H9 (cell line): ENCODE data around the gene STOM. TPM values are rescaled to one million over a fixed set of nuclear protein-coding genes. Genes with fewer than 3 reads are reported as not detected.

Experiments used
- DNase-seq: peaks from one replicate; pipeline ENCODE4 v3.0.0-alpha.2; 2017
- H2AFZ ChIP-seq: one replicate; pipeline ENCODE4 v1.6.1; 2013; ENCODE audit warnings: mild to moderate bottlenecking, low read length, control low read depth, moderate library complexity
- H2AK5ac ChIP-seq: 2 replicates; pipeline ENCODE4 v1.6.1; 2013; ENCODE audit warnings: low read length, control low read depth, mixed read lengths; ENCODE audit not compliant: insufficient read length
- H2BK120ac ChIP-seq: one replicate; pipeline ENCODE4 v1.6.1; 2013; ENCODE audit warnings: low read depth, mild to moderate bottlenecking, low read length, control low read depth, inconsistent platforms; ENCODE audit not compliant: poor library complexity, severe bottlenecking
- H2BK12ac ChIP-seq: 2 replicates; pipeline ENCODE4 v1.6.1; 2013; ENCODE audit warnings: low read length, control low read depth, mixed read lengths, low read depth; ENCODE audit not compliant: insufficient read length
- H2BK15ac ChIP-seq: 2 replicates; pipeline ENCODE4 v1.6.1; 2013; ENCODE audit warnings: low read depth, low read length, control low read depth
- H2BK20ac ChIP-seq: one replicate; pipeline ENCODE4 v1.6.1; 2013; ENCODE audit warnings: low read depth, mild to moderate bottlenecking, low read length, control low read depth, inconsistent platforms; ENCODE audit not compliant: poor library complexity, severe bottlenecking
- H2BK5ac ChIP-seq: 2 replicates; pipeline ENCODE4 v1.6.1; 2013; ENCODE audit warnings: low read length, control low read depth, mixed read lengths; ENCODE audit not compliant: insufficient read length
- H3K14ac ChIP-seq: 2 replicates; pipeline ENCODE4 v1.6.1; 2013; ENCODE audit warnings: low read length, control low read depth; ENCODE audit not compliant: insufficient read depth
- H3K18ac ChIP-seq: 2 replicates; pipeline ENCODE4 v1.6.1; 2013; ENCODE audit warnings: low read depth, mild to moderate bottlenecking, mixed read lengths, low read length, control low read depth; ENCODE audit not compliant: insufficient read length
- H3K23ac ChIP-seq: 2 replicates; pipeline ENCODE4 v1.6.1; 2013; ENCODE audit warnings: low read length, control low read depth, mixed read lengths, low read depth; ENCODE audit not compliant: insufficient read length
- H3K23me2 ChIP-seq: 2 replicates; pipeline ENCODE4 v1.6.1; 2013; ENCODE audit warnings: low read depth, mild to moderate bottlenecking, mixed read lengths, low read length, control low read depth; ENCODE audit not compliant: insufficient read length, poor library complexity, severe bottlenecking
- H3K27ac ChIP-seq: 2 replicates; pipeline ENCODE4 v1.5.1; 2013; ENCODE audit warnings: low read length, control low read depth, mixed read lengths, low read depth; ENCODE audit not compliant: insufficient read length
- H3K27me3 ChIP-seq: 2 replicates; pipeline ENCODE4 v1.6.1; 2013; ENCODE audit warnings: low read length, control low read depth, inconsistent platforms; ENCODE audit not compliant: insufficient read depth
- H3K4ac ChIP-seq: 2 replicates; pipeline ENCODE4 v1.6.1; 2013; ENCODE audit warnings: low read depth, mild to moderate bottlenecking, control low read depth, inconsistent platforms, low read length, moderate library complexity
- H3K4me1 ChIP-seq: 2 replicates; pipeline ENCODE4 v1.6.1; 2013; ENCODE audit warnings: low read length, control low read depth, inconsistent platforms; ENCODE audit not compliant: insufficient read depth
- H3K4me2 ChIP-seq: 2 replicates; pipeline ENCODE4 v1.6.1; 2013; ENCODE audit warnings: low read length, control low read depth, mixed read lengths; ENCODE audit not compliant: insufficient read length, insufficient read depth
- H3K56ac ChIP-seq: 2 replicates; pipeline ENCODE4 v1.6.1; 2013; ENCODE audit warnings: low read depth, mild to moderate bottlenecking, mixed read lengths, low read length, control low read depth; ENCODE audit not compliant: insufficient read length
- H3K79me1 ChIP-seq: 2 replicates; pipeline ENCODE4 v1.6.1; 2013; ENCODE audit warnings: low read depth, mild to moderate bottlenecking, moderate library complexity, low read length, control low read depth, inconsistent platforms; ENCODE audit not compliant: insufficient read depth, poor library complexity, severe bottlenecking
- H3K79me2 ChIP-seq: 2 replicates; pipeline ENCODE4 v1.6.1; 2013; ENCODE audit warnings: low read length, control low read depth, inconsistent platforms; ENCODE audit not compliant: insufficient read depth
- H3K9ac ChIP-seq: 2 replicates; pipeline ENCODE4 v1.6.1; 2013; ENCODE audit warnings: low read length, control low read depth, mixed read lengths; ENCODE audit not compliant: insufficient read length; ENCODE audit errors: extremely low read depth
- H3K9me3 ChIP-seq: one replicate; pipeline ENCODE4 v1.6.1; 2013; ENCODE audit warnings: low read depth, low read length, inconsistent platforms; ENCODE audit not compliant: control insufficient read depth
- H3T11ph ChIP-seq: one replicate; pipeline ENCODE4 v1.6.1; 2013; ENCODE audit warnings: mild to moderate bottlenecking, low read length, control low read depth, inconsistent platforms
- H4K20me1 ChIP-seq: one replicate; pipeline ENCODE4 v1.6.1; 2013; ENCODE audit not compliant: control insufficient read depth, insufficient read length, insufficient read depth
- H4K5ac ChIP-seq: 2 replicates; pipeline ENCODE4 v1.6.1; 2013; ENCODE audit warnings: low read depth, mild to moderate bottlenecking, mixed read lengths, low read length, control low read depth; ENCODE audit not compliant: insufficient read length
- H4K8ac ChIP-seq: replicated peaks from 2 replicates; pipeline ENCODE4 v1.6.1; 2013; ENCODE audit warnings: low read length, control low read depth, mixed read lengths, low read depth; ENCODE audit not compliant: insufficient read length
- H4K91ac ChIP-seq: 2 replicates; pipeline ENCODE4 v1.6.1; 2013; ENCODE audit warnings: low read depth, mild to moderate bottlenecking, moderate library complexity, mixed read lengths, low read length, control low read depth; ENCODE audit not compliant: insufficient read length
- H3K27ac Mint-ChIP-seq, 3 experiments: 2 replicates in 2 of 3; 3 replicates in 1 of 3; pipeline ENCODE4 v1.8.0; 2020 to 2021; ENCODE audit warnings: mixed read lengths in 3 of 3, mild to moderate bottlenecking in 1 of 3, moderate library complexity in 1 of 3
- H3K27me3 Mint-ChIP-seq: 2 replicates; pipeline ENCODE4 v1.8.0; 2021; ENCODE audit warnings: low read depth, mild to moderate bottlenecking, moderate library complexity, mixed read lengths
- H3K36me3 Mint-ChIP-seq, 3 experiments: 2 replicates in 2 of 3; 3 replicates in 1 of 3; pipeline ENCODE4 v1.8.0; 2020 to 2021; ENCODE audit warnings: low read depth in 3 of 3, mixed read lengths in 3 of 3; ENCODE audit not compliant: insufficient read depth in 1 of 3
- H3K4me1 Mint-ChIP-seq, 2 experiments: 2 replicates each; pipeline ENCODE4 v1.8.0; 2020; ENCODE audit warnings: mixed read lengths in 2 of 2
- H3K4me3 Mint-ChIP-seq, 2 experiments: 2 replicates in 1 of 2; 3 replicates in 1 of 2; pipeline ENCODE4 v1.8.0; 2020 to 2021; ENCODE audit warnings: mild to moderate bottlenecking in 2 of 2, mixed read lengths in 2 of 2, moderate library complexity in 1 of 2
- H3K9me3 Mint-ChIP-seq, 2 experiments: 2 replicates in 1 of 2; 3 replicates in 1 of 2; pipeline ENCODE4 v1.8.0; 2020; ENCODE audit warnings: mild to moderate bottlenecking in 2 of 2, mixed read lengths in 2 of 2, moderate library complexity in 1 of 2
- CTCF ChIP-seq: fragments of 200-600 bp; sonication (generic); conservative IDR thresholded peaks from 3 replicates; pipeline ENCODE4 v1.8.0; 2021; ENCODE audit warnings: antibody characterized with exemption, mild to moderate bottlenecking
- WGBS: extraction: QIAGEN DNeasy Blood & Tissue Kit; methylation state at CpG from one replicate; pipeline ENCODE4 v1.1.7; 2013; ENCODE audit warnings: missing lambda C conversion rate, low lambda C conversion rate, mixed read lengths; ENCODE audit not compliant: insufficient read length; ENCODE audit errors: extremely low coverage; 5-methylcytosine and 5-hydroxymethylcytosine counted together
- total RNA-seq: library from RNA; stranded (reverse); gene quantifications from 2 replicates; pipeline ENCODE4 v1.2.1, GENCODE V29; 2021

Gene STOM
- total RNA-seq, 1 experiment from 2014 or later = 15.3 TPM

- Histone ChIP-seq H2AK5ac (no peak overlapping the region), H2BK15ac (no peak overlapping the region), H3K23ac (no peak overlapping the region), H4K5ac (no peak overlapping the region), H3K9ac (no peak overlapping the region), H3K27ac (no peak overlapping the region), H3K4me2 (no peak overlapping the region), H2BK12ac (no peak overlapping the region), H3K14ac (no peak overlapping the region), H3K23me2 (no peaks in the 10 kb centered on the region), H2AFZ (no peak overlapping the region), H4K91ac (no peak overlapping the region), H2BK120ac (no peak overlapping the region), H3K4ac (no peak overlapping the region), H3K79me1 (no peaks in the 10 kb centered on the region), H3K56ac (no peak overlapping the region), H4K20me1 (no peaks in the 10 kb centered on the region), H3K79me2 (no peaks in the 10 kb centered on the region), H2BK5ac (no peak overlapping the region), H3K9me3 (no peaks in the 10 kb centered on the region), H3K4me1 (no peaks in the 10 kb centered on the region), H3K27me3 (no peaks in the 10 kb centered on the region), H3K18ac (no peak overlapping the region), H3T11ph (no peak overlapping the region), H2BK20ac (no peak overlapping the region), H4K8ac (no peak overlapping the region)
- H3K4me3 Mint-ChIP-seq = no peak overlapping the region
- H3K27ac Mint-ChIP-seq = no peak overlapping the region
- 0 out of 4 replicates have a peak, but pooled peaks cover 0 to 4% of the 10 kb centered on the region in 2 experiments for H3K4me1 Mint-ChIP-seq
- no peaks in the 10 kb centered on the region for H3K9me3 Mint-ChIP-seq
- WGBS = no CpG with 5 or more reads among the region's 6 CpGs
- H3K36me3 Mint-ChIP-seq = peaks cover 0 to 6% (median 0%) of the 10 kb centered on the region in 3 experiments; a peak in 2 of 7 replicates
- H3K27me3 Mint-ChIP-seq = peaks cover 8% of the 10 kb centered on the region
- no peak for DNase-seq
- TF ChIP-seq CTCF = no peak
These were observed 53.7 kb downstream of the STOM start for GRCh38 chr9:121316378-121316777.
